Measurements from ENCODE around the gene ADSS2.

Gene ADSS2

DNA sequence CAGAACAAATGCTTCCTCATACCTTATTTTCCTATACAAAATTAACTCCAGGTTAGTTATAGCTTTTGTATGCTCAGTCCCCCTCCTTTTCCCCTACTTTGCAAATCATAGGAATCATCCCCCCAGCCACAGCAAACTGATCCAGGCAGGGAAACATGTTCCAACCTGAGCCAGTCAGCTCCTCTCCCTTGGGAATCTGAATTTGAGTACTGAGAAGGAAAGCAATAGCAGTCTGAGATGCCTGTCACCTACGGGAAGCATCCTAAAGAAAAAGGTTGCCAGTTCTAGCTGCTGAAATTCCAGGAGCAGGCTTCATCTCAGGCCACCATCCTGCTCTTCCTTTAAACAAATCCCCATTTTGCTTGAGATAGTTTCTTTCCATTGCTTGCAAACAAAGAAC, 6.9 kb downstream of the ADSS2 start:
- DNase-seq (ENCODE audit: low read depth in 1 of 2, low spot score in 1 of 2): no peak

DNA sequence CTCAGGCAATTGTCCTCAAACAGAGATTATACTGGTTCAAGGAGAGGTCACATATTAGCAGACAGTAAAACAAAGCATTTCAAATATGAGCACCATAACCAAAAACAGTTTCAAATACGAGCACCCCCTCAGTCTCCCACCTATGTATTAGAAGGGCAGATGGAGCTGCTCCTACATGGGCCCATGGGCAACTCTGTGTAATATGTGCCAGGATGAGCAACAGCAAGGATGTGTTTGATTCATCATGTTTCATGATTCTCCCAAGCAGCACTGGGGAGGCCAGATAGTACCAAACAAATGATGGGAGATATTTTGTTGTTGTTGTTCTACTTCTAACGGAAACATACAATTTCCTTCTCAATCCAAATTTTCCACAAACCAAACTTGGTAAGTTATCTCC, 8.9 kb downstream of the ADSS2 start:
- TF ChIP-seq GABPA (IDR thresholded peaks at IDR 0.05; ENCODE audit: low read depth): no peak
- no peak for TF ChIP-seq SPI1 (IDR thresholded peaks at IDR 0.05; ENCODE audit: borderline replicate concordance, low read depth)
- TF ChIP-seq, protein P1, sequence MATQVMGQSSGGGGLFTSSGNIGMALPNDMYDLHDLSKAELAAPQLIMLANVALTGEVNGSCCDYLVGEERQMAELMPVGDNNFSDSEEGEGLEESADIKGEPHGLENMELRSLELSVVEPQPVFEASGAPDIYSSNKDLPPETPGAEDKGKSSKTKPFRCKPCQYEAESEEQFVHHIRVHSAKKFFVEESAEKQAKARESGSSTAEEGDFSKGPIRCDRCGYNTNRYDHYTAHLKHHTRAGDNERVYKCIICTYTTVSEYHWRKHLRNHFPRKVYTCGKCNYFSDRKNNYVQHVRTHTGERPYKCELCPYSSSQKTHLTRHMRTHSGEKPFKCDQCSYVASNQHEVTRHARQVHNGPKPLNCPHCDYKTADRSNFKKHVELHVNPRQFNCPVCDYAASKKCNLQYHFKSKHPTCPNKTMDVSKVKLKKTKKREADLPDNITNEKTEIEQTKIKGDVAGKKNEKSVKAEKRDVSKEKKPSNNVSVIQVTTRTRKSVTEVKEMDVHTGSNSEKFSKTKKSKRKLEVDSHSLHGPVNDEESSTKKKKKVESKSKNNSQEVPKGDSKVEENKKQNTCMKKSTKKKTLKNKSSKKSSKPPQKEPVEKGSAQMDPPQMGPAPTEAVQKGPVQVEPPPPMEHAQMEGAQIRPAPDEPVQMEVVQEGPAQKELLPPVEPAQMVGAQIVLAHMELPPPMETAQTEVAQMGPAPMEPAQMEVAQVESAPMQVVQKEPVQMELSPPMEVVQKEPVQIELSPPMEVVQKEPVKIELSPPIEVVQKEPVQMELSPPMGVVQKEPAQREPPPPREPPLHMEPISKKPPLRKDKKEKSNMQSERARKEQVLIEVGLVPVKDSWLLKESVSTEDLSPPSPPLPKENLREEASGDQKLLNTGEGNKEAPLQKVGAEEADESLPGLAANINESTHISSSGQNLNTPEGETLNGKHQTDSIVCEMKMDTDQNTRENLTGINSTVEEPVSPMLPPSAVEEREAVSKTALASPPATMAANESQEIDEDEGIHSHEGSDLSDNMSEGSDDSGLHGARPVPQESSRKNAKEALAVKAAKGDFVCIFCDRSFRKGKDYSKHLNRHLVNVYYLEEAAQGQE (IDR thresholded peaks at IDR 0.05; ENCODE audit: insufficient replicate concordance, low read depth): no peak
- TF ChIP-seq, protein P2, sequence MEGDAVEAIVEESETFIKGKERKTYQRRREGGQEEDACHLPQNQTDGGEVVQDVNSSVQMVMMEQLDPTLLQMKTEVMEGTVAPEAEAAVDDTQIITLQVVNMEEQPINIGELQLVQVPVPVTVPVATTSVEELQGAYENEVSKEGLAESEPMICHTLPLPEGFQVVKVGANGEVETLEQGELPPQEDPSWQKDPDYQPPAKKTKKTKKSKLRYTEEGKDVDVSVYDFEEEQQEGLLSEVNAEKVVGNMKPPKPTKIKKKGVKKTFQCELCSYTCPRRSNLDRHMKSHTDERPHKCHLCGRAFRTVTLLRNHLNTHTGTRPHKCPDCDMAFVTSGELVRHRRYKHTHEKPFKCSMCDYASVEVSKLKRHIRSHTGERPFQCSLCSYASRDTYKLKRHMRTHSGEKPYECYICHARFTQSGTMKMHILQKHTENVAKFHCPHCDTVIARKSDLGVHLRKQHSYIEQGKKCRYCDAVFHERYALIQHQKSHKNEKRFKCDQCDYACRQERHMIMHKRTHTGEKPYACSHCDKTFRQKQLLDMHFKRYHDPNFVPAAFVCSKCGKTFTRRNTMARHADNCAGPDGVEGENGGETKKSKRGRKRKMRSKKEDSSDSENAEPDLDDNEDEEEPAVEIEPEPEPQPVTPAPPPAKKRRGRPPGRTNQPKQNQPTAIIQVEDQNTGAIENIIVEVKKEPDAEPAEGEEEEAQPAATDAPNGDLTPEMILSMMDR (IDR thresholded peaks at IDR 0.05; ENCODE audit: insufficient read depth, low read length): no peak
- TF ChIP-seq POLR2AphosphoS5 (IDR thresholded peaks at IDR 0.05; ENCODE audit: low read depth): no peak
- DNase-seq (ENCODE audit: low read depth in 1 of 2, low spot score in 1 of 2): no peak
- Histone ChIP-seq H3K27me3 (ENCODE audit: insufficient read depth, poor library complexity, severe bottlenecking) (no peaks in the 10 kb centered on the region), H3K27ac (replicated peaks) (no peak overlapping the region), H3K4me3 (replicated peaks; ENCODE audit: insufficient read depth, low read length) (no peak overlapping the region)

More for the DNA sequence above, 6.9 kb downstream of the ADSS2 start:
- Histone ChIP-seq H3K27me3 (ENCODE audit: insufficient read depth, poor library complexity, severe bottlenecking) (no peaks in the 10 kb centered on the region), H3K27ac (replicated peaks) (no peak overlapping the region), H3K4me3 (replicated peaks; ENCODE audit: insufficient read depth, low read length) (no peak overlapping the region)
- TF ChIP-seq GABPA (IDR thresholded peaks at IDR 0.05; ENCODE audit: low read depth) (no peak), POLR2AphosphoS5 (IDR thresholded peaks at IDR 0.05; ENCODE audit: low read depth) (no peak), SPI1 (IDR thresholded peaks at IDR 0.05; ENCODE audit: borderline replicate concordance, low read depth) (no peak)
- TF ChIP-seq, protein P1 (IDR thresholded peaks at IDR 0.05; ENCODE audit: insufficient replicate concordance, low read depth): no peak
- TF ChIP-seq, protein P2 (IDR thresholded peaks at IDR 0.05; ENCODE audit: insufficient read depth, low read length): no peak

DNA sequence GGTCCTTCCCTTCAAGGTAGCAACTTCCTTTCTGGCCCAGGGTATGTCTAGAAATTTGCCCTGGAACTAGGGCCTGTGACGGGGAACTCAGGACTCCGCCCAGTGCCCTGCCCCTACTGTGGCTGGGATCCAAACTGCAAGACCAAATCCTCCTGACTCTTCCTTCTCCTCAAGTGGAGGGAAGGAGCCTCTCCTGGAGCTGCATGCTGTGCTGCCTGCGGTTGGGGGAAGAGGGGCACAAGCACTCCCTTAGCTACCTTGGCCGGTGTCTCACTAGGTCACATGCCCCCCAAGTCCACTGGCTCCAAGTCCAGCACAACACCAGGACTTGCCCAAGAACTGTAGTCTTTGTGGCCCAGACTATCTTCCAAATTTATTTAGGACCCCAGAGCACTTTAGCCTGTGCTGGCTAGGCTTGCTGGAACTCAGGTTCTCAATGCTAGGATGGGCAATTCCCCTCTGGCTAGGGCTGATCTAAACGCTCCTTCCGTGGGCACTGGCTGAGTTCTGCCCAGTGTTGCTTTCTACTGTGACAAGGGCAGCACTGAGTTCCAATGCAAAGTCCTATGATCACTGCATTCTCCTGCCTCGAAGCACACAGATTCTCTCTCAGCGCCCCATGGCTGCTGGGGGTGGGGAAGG, 12.2 kb downstream of the ADSS2 start:
- no peak overlapping the region for H3K4me3 ChIP-seq (replicated peaks; ENCODE audit: insufficient read depth, low read length)
- H3K27me3 ChIP-seq (ENCODE audit: insufficient read depth, poor library complexity, severe bottlenecking): no peaks in the 10 kb centered on the region
- no peak for DNase-seq (ENCODE audit: low read depth in 1 of 2, low spot score in 1 of 2)
- no peak overlapping the region for H3K27ac ChIP-seq (replicated peaks)
- TF ChIP-seq POLR2AphosphoS5 (IDR thresholded peaks at IDR 0.05; ENCODE audit: low read depth): no peak
- TF ChIP-seq GABPA (IDR thresholded peaks at IDR 0.05; ENCODE audit: low read depth): no peak
- TF ChIP-seq, protein P1 (IDR thresholded peaks at IDR 0.05; ENCODE audit: insufficient replicate concordance, low read depth): no peak
- TF ChIP-seq, protein P2 (IDR thresholded peaks at IDR 0.05; ENCODE audit: insufficient read depth, low read length): no peak
- no peak for TF ChIP-seq SPI1 (IDR thresholded peaks at IDR 0.05; ENCODE audit: borderline replicate concordance, low read depth)
